HTR-8/SVneo (cell line): ENCODE data around the gene MARK4.

ENCODE experiments used
- DNase-seq: peaks from one replicate; pipeline ENCODE4 v3.0.0; 2011; ENCODE audit warnings: low spot score, mixed read lengths; ENCODE audit not compliant: insufficient read length
- FAIRE-seq: peaks from 2 replicates; lab custom pipeline; 2011; peaks lifted over from hg19 to GRCh38; lab: Jason Lieb, UNC

Gene MARK4

DNA sequence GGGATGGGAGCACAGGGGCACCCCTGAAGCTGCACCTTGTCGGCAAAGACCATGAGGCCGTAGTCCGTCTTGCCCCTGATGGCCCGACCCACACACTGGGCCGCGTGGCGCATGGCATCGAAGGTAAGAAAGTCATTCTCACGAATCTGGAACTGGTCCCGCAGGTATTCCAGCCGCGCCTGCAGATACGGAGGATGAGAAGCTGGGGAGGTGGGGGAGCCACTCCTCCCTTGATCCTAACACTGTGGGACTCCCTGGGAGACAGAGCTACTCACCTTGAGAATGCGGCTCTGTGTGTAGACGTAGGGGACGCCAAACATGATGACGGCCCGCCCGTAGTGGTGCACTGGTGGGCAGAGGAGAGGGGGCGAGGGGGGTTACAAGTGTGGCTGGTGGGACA is 101.4 kb downstream of the MARK4 start:
- no peak for DNase-seq
- no peak for FAIRE-seq

DNA sequence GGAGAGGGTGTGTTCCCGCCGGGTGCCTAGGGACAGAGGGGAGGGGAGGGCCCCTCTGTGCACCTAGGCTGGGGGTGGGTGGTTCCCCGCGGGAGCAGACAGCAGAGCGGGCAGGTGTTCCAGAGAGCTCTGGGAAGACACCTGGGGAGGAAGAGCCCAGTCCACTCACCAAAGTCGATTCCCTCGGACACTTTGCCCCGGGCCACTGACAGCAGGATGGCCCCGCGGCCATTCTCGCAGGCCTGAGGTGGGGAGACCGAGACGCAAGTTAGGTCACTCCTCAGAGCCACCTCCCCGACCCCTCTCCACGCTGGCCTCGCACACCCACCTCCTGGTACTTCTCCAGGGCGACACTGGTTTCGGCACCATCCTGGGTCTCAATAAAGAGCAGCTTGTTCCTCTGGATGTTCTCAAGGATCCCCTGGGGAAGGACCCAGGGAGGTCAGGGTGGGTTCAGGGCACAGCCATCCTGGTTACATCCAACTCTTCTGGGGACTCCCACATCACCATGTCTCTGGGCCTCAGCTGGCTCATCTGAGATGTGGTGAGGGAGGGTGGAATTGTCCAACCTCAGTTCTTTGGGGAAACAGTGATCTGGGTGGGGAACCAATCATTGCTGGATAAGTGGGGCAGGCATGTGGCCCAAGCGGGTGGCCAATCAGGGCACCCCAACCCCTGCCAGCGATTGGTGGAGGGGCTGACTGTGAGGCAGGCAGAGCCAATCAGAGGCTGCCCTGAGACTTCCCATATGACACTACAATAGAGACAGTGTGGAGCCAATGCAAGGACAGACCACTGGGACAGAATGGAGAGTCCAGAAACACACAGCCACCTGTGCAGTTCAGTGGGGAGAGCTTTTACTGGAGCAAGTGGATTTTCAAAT is 102.1 kb downstream of the MARK4 start:
- no peak for DNase-seq
- FAIRE-seq = no peak

DNA sequence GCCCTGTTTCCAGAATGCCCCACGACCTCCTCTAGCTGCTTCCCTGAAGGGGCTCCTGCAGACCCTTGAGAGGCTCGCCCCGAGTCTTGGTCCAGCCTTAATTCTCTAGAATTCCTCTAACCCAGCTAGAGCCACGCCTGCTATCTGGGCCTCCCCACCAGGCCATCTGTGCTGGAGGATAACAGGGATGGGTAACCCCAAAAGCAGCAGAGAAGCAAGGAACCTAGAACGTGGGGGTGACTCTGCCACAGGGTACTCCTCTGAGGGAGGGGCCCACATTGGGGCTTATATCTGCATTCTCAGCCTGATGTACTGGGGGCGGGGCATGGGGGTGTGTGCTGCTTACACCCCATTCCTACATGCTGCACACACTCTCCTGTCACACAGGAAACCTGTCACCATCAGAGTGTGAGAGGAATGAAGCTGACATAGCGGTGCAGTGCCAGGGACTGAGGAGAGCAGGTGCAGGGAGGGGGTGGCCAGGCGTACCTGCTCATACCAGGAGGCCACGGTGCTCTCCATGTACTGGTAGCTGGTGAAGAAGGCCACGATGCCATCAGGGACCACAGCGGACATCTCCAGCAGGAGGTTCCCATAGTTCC is 103.3 kb downstream of the MARK4 start:
- DNase-seq = no peak
- FAIRE-seq = no peak
